Neural cell (in vitro differentiated cells): ENCODE data around the gene PRPF4. TPM values are rescaled to one million over a fixed set of nuclear protein-coding genes. Genes with fewer than 3 reads are reported as not detected.

ENCODE experiments used
- H2AFZ ChIP-seq: fragments of 200-600, 300-800 bp; sonication (generic), shearing (Covaris generic); 2 replicates; pipeline ENCODE4 v1.6.0; 2014; ENCODE audit warnings: low read depth, mild to moderate bottlenecking, antibody characterized with exemption, low read length, moderate library complexity
- H3F3A ChIP-seq: fragments of 200-600 bp; shearing (Covaris generic); 2 replicates; pipeline ENCODE4 v1.6.1; 2016; ENCODE audit warnings: mild to moderate bottlenecking, moderate library complexity, mixed read lengths, antibody characterized with exemption, low read length; ENCODE audit not compliant: insufficient read depth, poor library complexity, severe bottlenecking
- H3K27ac ChIP-seq: fragments of 200-600, 300-800 bp; sonication (generic), shearing (Covaris generic); 2 replicates; pipeline ENCODE4 v1.5.1; 2014; ENCODE audit warnings: mild to moderate bottlenecking, low read length, moderate library complexity
- H3K27me3 ChIP-seq: fragments of 300-800, 200-600 bp; sonication (generic), shearing (Covaris generic); 2 replicates; pipeline ENCODE4 v1.6.0; 2014; ENCODE audit warnings: mild to moderate bottlenecking, low read depth, low read length, moderate library complexity; ENCODE audit not compliant: insufficient read depth
- H3K36me3 ChIP-seq: fragments of 300-800, 200-600 bp; sonication (generic), shearing (Covaris generic); 2 replicates; pipeline ENCODE4 v1.5.1; 2014; ENCODE audit warnings: mild to moderate bottlenecking, antibody characterized with exemption, low read length, moderate library complexity; ENCODE audit not compliant: insufficient read depth
- H3K4me2 ChIP-seq: fragments of 300-800, 200-600 bp; sonication (generic), shearing (Covaris generic); 2 replicates; pipeline ENCODE4 v1.6.0; 2014; ENCODE audit warnings: mild to moderate bottlenecking, low read length
- H3K4me3 ChIP-seq: fragments of 300-800, 200-600 bp; sonication (generic), shearing (Covaris generic); 2 replicates; pipeline ENCODE4 v1.5.1; 2014; ENCODE audit warnings: mild to moderate bottlenecking, low read length, moderate library complexity
- H3K79me2 ChIP-seq: fragments of 200-600 bp; shearing (Covaris generic); replicated peaks from 2 replicates; pipeline ENCODE4 v1.6.0; 2014; ENCODE audit warnings: mild to moderate bottlenecking, low read length, moderate library complexity; ENCODE audit not compliant: insufficient read depth
- H3K9ac ChIP-seq: fragments of 300-800, 200-600 bp; sonication (generic), shearing (Covaris generic); 2 replicates; pipeline ENCODE4 v1.6.1; 2016; ENCODE audit warnings: mild to moderate bottlenecking, low read length, mixed read lengths
- H3K9me2 ChIP-seq: fragments of 200-600 bp; shearing (Covaris generic); 2 replicates; pipeline ENCODE4 v1.6.1; 2016; ENCODE audit warnings: mild to moderate bottlenecking, low read length, mixed read lengths; ENCODE audit not compliant: insufficient read depth
- H3K9me3 ChIP-seq: fragments of 200-600, 300-800 bp; sonication (generic), shearing (Covaris generic); 2 replicates; pipeline ENCODE4 v1.6.1; 2016; ENCODE audit warnings: mild to moderate bottlenecking, mixed run types, low read length, moderate library complexity, mixed read lengths
- H4K20me1 ChIP-seq: fragments of 200-600 bp; shearing (Covaris generic); 2 replicates; pipeline ENCODE4 v1.6.1; 2016; ENCODE audit warnings: mild to moderate bottlenecking, mixed run types; ENCODE audit not compliant: insufficient read depth
- EP300 ChIP-seq: fragments of 450-650 bp; conservative IDR thresholded peaks from 2 replicates; pipeline ENCODE4 v1.6.1; 2014; ENCODE audit warnings: antibody characterized with exemption, mild to moderate bottlenecking, moderate library complexity; ENCODE audit not compliant: poor library complexity, severe bottlenecking
- EZH2 ChIP-seq: fragments of 200-600, 300-800 bp; shearing (Covaris generic), sonication (generic); IDR thresholded peaks from 2 replicates; pipeline ENCODE4 v1.6.1; 2014; ENCODE audit warnings: antibody characterized with exemption, low read length, borderline replicate concordance, mild to moderate bottlenecking; ENCODE audit not compliant: insufficient read depth, poor library complexity, severe bottlenecking
- MXI1 ChIP-seq: fragments of 450-650 bp; conservative IDR thresholded peaks from 2 replicates; pipeline ENCODE4 v1.6.1; 2014; ENCODE audit warnings: antibody characterized with exemption, mild to moderate bottlenecking; ENCODE audit not compliant: poor library complexity, severe bottlenecking
- POLR2AphosphoS5 ChIP-seq: IDR thresholded peaks from 2 replicates; pipeline ENCODE4 v1.6.1; 2012
- RAD21 ChIP-seq: fragments of 450-650 bp; conservative IDR thresholded peaks from 2 replicates; pipeline ENCODE4 v1.6.1; 2014; ENCODE audit warnings: antibody characterized with exemption, mild to moderate bottlenecking, moderate library complexity
- REST ChIP-seq: IDR thresholded peaks from 2 replicates; pipeline ENCODE4 v1.6.1; 2012; ENCODE audit warnings: borderline replicate concordance
- SMC3 ChIP-seq: fragments of 450-650 bp; conservative IDR thresholded peaks from 2 replicates; pipeline ENCODE4 v1.6.1; 2014; ENCODE audit warnings: antibody characterized with exemption, mild to moderate bottlenecking, moderate library complexity; ENCODE audit not compliant: poor library complexity
- TAF1 ChIP-seq: IDR thresholded peaks from 2 replicates; pipeline ENCODE4 v1.6.1; 2012; ENCODE audit warnings: low read depth
- polyA plus RNA-seq: library from polyadenylated mRNA; depleted of rRNA; stranded (reverse); fragments of >200 nt; gene quantifications from 2 replicates; pipeline ENCODE4 v1.2.3, GENCODE V29; 2014
- TF ChIP-seq, protein P1 (sequence below): fragments of 450-650 bp; IDR thresholded peaks from 2 replicates; pipeline ENCODE4 v1.5.1; 2014; ENCODE audit warnings: antibody characterized with exemption, mild to moderate bottlenecking, moderate library complexity; ENCODE audit not compliant: poor library complexity, severe bottlenecking

The PRPF4 gene
- polyA plus RNA-seq, 1 donor from 2014 or later: 27.4 TPM

GRCh38 chr9:113298924-113299770, 23.7 kb downstream of the PRPF4 start:
- no peak overlapping the region for H3K4me3 ChIP-seq
- no peak overlapping the region for H3K27ac ChIP-seq
- TF ChIP-seq, protein P1, sequence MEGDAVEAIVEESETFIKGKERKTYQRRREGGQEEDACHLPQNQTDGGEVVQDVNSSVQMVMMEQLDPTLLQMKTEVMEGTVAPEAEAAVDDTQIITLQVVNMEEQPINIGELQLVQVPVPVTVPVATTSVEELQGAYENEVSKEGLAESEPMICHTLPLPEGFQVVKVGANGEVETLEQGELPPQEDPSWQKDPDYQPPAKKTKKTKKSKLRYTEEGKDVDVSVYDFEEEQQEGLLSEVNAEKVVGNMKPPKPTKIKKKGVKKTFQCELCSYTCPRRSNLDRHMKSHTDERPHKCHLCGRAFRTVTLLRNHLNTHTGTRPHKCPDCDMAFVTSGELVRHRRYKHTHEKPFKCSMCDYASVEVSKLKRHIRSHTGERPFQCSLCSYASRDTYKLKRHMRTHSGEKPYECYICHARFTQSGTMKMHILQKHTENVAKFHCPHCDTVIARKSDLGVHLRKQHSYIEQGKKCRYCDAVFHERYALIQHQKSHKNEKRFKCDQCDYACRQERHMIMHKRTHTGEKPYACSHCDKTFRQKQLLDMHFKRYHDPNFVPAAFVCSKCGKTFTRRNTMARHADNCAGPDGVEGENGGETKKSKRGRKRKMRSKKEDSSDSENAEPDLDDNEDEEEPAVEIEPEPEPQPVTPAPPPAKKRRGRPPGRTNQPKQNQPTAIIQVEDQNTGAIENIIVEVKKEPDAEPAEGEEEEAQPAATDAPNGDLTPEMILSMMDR: no peak
- no peak for TF ChIP-seq MXI1
- no peak for TF ChIP-seq SMC3
- TF ChIP-seq POLR2AphosphoS5: no peak
- no peak for TF ChIP-seq RAD21
- no peak for TF ChIP-seq EZH2
- TF ChIP-seq EP300: no peak
- TF ChIP-seq TAF1: no peak
- TF ChIP-seq REST: no peak
- H3K9me3 ChIP-seq: no peaks in the 10 kb centered on the region
- H3K36me3 ChIP-seq: no peaks in the 10 kb centered on the region
- no peaks in the 10 kb centered on the region for H4K20me1 ChIP-seq
- no peak overlapping the region for H3K9ac ChIP-seq
- H3F3A ChIP-seq: no peaks in the 10 kb centered on the region
- H3K4me2 ChIP-seq: no peak overlapping the region
- H2AFZ ChIP-seq: no peak overlapping the region
- no peaks in the 10 kb centered on the region for H3K9me2 ChIP-seq
- no peaks in the 10 kb centered on the region for H3K79me2 ChIP-seq
- H3K27me3 ChIP-seq: no peaks in the 10 kb centered on the region

DNA sequence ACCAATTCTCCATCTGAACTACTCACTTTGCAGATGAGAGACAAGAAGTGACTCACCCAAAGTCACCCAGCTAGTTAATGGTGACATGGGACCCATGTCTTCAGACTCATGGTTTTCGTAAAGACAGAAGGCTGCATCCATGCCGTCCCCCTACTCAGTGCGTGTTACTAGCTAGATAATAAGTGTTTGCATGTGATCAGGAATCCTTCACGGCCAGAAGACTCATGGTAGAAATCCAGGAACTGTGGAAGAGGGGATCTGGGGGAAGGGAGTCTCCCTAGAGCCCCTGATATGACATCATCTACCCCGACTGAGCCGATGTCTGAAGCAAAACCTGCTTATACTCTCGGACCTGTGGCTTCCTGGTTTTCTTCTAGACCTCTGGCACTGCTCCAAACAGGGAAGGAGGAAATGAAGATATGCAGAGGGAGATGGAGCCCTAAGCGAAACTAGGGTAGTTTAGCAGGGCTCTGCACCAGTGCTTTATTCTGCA, 24.4 kb downstream of the PRPF4 start:
- TF ChIP-seq RAD21 (no peak), TAF1 (no peak), SMC3 (no peak), EZH2 (no peak), REST (no peak), MXI1 (no peak)
- TF ChIP-seq, protein P1: no peak
- H3K27ac ChIP-seq: no peak overlapping the region
- H3K27me3 ChIP-seq: no peaks in the 10 kb centered on the region
- H3F3A ChIP-seq: no peaks in the 10 kb centered on the region
- no peaks in the 10 kb centered on the region for H3K79me2 ChIP-seq
- H2AFZ ChIP-seq: no peak overlapping the region
- no peaks in the 10 kb centered on the region for H3K9me3 ChIP-seq
- no peaks in the 10 kb centered on the region for H3K9me2 ChIP-seq
- no peak overlapping the region for H3K4me2 ChIP-seq
- H3K4me3 ChIP-seq: no peak overlapping the region
- H4K20me1 ChIP-seq: no peaks in the 10 kb centered on the region
- no peaks in the 10 kb centered on the region for H3K36me3 ChIP-seq
- H3K9ac ChIP-seq: no peak overlapping the region
